Brain microvascular endothelial cell (primary cell): Measurements from ENCODE around the gene GRM4.

Experiments
- DNase-seq: peaks from one replicate; pipeline ENCODE4 v3.0.0-alpha.2; 2020
- H3K27ac ChIP-seq: fragments of 250-450 bp; sonication (Bioruptor Pico); 2 replicates; pipeline ENCODE4 v1.5.1; 2020; ENCODE audit warnings: mild to moderate bottlenecking, moderate library complexity
- H3K27me3 ChIP-seq: fragments of 250-450 bp; sonication (Bioruptor Pico); replicated peaks from 2 replicates; pipeline ENCODE4 v1.5.1; 2020; ENCODE audit warnings: mild to moderate bottlenecking
- H3K36me3 ChIP-seq: fragments of 250-450 bp; sonication (Bioruptor Pico); replicated peaks from 2 replicates; pipeline ENCODE4 v1.5.1; 2020; ENCODE audit warnings: mild to moderate bottlenecking
- H3K4me3 ChIP-seq: 2 replicates; pipeline ENCODE4 v1.5.1; 2011; ENCODE audit warnings: low read depth, mild to moderate bottlenecking, control low read depth, low read length, moderate library complexity
- CTCF ChIP-seq: IDR thresholded peaks from 2 replicates; pipeline ENCODE4 v1.5.1; 2011; ENCODE audit warnings: low read depth, mild to moderate bottlenecking, moderate library complexity, low read length, control low read depth, inconsistent platforms; ENCODE audit errors: missing control alignments
- in situ Hi-C: cut with HindIII; loops from 2 replicates; pipeline ENCODE4 v1.10.0; 2017; ENCODE audit warnings: low sequenced_read_pairs, low pct_ligation_motif_present

Gene GRM4

GRCh38 chr6:34146801-34147592, 1.1 kb upstream of the GRM4 start:
- in situ Hi-C loops = loop anchor here (25.0 kb wide), 1 partner anchor 385 kb away; no protein-coding TSS in a partner anchor
- TF ChIP-seq CTCF = no peak
- Histone ChIP-seq H3K4me3 (no peak overlapping the region), H3K36me3 (no peaks in the 10 kb centered on the region), H3K27ac (no peak overlapping the region), H3K27me3 (peaks cover 55% of the 10 kb centered on the region)
- DNase-seq = no peak

DNA sequence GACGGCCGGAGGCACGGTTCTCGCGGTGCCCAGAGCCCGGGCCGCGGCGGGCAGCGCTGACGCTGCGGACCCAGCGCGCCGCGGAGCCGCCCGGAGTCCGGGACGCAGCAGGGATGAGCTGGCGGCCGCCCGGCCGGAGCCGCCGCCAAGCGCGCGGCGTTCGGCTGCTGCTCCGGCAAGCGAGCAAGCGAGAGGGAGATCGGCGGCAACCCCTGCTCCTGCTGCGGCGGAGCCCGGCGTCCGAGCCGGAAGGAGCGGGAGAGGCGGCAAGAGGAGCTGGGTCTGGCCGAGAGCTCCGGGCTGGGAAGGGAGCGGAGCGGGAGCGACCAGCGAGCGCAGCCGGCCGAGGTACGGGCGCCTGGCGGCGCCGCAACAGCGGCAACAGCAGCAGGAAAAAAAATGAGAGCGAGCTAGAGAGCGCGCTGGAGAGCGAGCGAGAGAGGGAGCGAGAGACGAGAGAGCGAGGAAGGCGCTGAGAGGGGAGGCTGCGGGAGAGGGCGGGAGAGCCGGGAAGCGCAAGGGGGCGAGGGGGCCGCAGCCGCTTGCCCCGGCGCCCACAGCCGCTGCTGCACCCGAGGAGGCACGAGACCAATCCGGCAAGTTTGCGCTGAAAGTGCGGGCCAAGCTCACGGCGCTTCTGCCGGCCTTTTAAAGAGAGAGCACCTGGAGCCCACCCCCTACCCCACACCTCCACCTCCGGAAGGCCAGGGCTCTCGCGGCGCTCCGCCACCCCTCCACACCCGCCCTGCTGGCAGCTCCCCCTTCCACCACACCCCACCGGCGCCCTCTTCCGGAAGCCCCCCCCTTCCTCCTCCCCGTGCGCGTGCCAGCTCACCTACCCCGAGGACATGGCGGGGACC, 496 bp downstream of the GRM4 start:
- TF ChIP-seq CTCF = no peak
- in situ Hi-C loops = loop anchor here (25.0 kb wide), 1 partner anchor 383 kb away; no protein-coding TSS in a partner anchor
- no peaks in the 10 kb centered on the region for H3K36me3 ChIP-seq
- H3K27me3 ChIP-seq = peaks cover 56% of the 10 kb centered on the region
- peak overlapping the region; percentile 33 for H3K4me3 ChIP-seq
- H3K27ac ChIP-seq = no peak overlapping the region
- peak; percentile 36 for DNase-seq

DNA sequence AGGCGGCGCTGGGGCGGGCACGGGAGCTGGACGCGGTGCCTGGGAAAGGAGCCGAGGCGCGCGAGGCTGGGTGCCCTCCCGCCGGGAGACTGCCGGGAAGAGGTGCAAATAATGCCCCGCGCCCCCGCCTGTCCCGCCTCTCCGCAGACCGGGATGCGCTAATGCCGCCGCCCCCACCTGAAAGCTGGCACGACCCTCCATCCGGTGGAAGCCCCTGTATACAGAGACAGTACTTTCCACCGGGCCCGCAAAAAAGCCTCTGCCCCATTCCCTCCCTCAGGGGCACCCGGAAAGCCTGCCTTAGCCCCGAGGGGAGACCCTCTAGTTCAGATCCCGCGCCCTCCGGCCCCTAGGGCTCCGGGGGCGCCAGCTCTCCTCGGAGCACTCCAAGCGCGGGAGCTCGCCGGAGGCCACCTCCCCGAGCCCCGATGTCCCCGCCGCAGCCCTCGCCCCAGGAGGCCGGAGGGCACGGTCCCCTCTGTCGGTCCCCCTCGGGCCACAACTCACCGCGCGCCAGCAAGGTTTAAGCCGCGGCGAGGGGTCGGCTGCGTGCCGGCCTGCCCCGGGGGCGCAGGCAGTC, 1.2 kb downstream of the GRM4 start:
- no peak for DNase-seq
- in situ Hi-C loops = loop anchor here (25.0 kb wide), 1 partner anchor 382 kb away; no protein-coding TSS in a partner anchor

GRCh38 chr6:34143884-34144580, 1.9 kb downstream of the GRM4 start:
- H3K36me3 ChIP-seq = no peaks in the 10 kb centered on the region
- in situ Hi-C loops = loop anchor here (25.0 kb wide), 1 partner anchor 382 kb away; no protein-coding TSS in a partner anchor
- peaks cover 57% of the 10 kb centered on the region for H3K27me3 ChIP-seq
- DNase-seq = no peak
- H3K27ac ChIP-seq = no peak overlapping the region
- TF ChIP-seq CTCF = peak; percentile 39
- H3K4me3 ChIP-seq = no peak overlapping the region

More for the DNA sequence above, 1.2 kb downstream of the GRM4 start:
- no peak for TF ChIP-seq CTCF
- Histone ChIP-seq H3K27me3 (peaks cover 61% of the 10 kb centered on the region), H3K27ac (no peak overlapping the region), H3K4me3 (no peak overlapping the region), H3K36me3 (no peaks in the 10 kb centered on the region)

GRCh38 chr6:34143196-34143883, 2.5 kb downstream of the GRM4 start:
- Histone ChIP-seq H3K36me3 (no peaks in the 10 kb centered on the region), H3K27ac (no peak overlapping the region), H3K27me3 (peaks cover 55% of the 10 kb centered on the region), H3K4me3 (no peak overlapping the region)
- in situ Hi-C loops = loop anchor here (25.0 kb wide), 1 partner anchor 381 kb away; no protein-coding TSS in a partner anchor
- no peak for DNase-seq
- TF ChIP-seq CTCF = no peak
